BJ (cell line): ENCODE measurements around the gene SLC28A1. TPM values are rescaled to one million over a fixed set of nuclear protein-coding genes. Genes with fewer than 3 reads are reported as not detected.
"Not testable (repeated sequence)": the region's sequence is repeated elsewhere in the genome, so short reads cannot be mapped to it uniquely, and the experiment has no call there.

Experiments used
- CTCF ChIA-PET: fragments of 350-600 bp; formaldehyde crosslinking; extraction: SDS; loops from one replicate; lab custom pipeline; 2021; ENCODE audit warnings: antibody characterized with exemption, inconsistent platforms; lab: Yijun Ruan, JAX
- POLR2A ChIA-PET: fragments of 300-600 bp; sonication (Branson Sonifier 250); formaldehyde crosslinking; extraction: SDS; loops from one replicate; lab custom pipeline; 2021; ENCODE audit warnings: antibody characterized with exemption; lab: Charles Lee
- DNase-seq: peaks from one replicate; pipeline ENCODE4 v3.0.0-alpha.2; 2011; ENCODE audit warnings: low read depth
- H3K27me3 ChIP-seq: 2 replicates; pipeline ENCODE4 v1.6.0; 2011; ENCODE audit warnings: low read length; ENCODE audit not compliant: control insufficient read depth, insufficient read depth
- H3K36me3 ChIP-seq: 2 replicates; pipeline ENCODE4 v1.5.1; 2011; ENCODE audit warnings: low read length; ENCODE audit not compliant: control insufficient read depth, insufficient read depth
- H3K4me3 ChIP-seq: 2 replicates; pipeline ENCODE4 v1.5.1; 2011; ENCODE audit warnings: low read depth, mild to moderate bottlenecking, control low read depth, low read length
- polyA plus RNA-seq: library from polyadenylated mRNA; depleted of rRNA; stranded (reverse); fragments of >200 nt; gene quantifications from 2 replicates; pipeline ENCODE4 v1.2.3, GENCODE V29; 2011
- TF ChIP-seq, protein P1 (sequence below): IDR thresholded peaks from 2 replicates; pipeline ENCODE4 v1.5.1; 2011; ENCODE audit warnings: low read depth, mild to moderate bottlenecking, control low read depth, inconsistent platforms, low read length, moderate library complexity; ENCODE audit not compliant: insufficient read depth

Gene SLC28A1
- polyA plus RNA-seq, 1 experiment: 0.05 TPM

DNA sequence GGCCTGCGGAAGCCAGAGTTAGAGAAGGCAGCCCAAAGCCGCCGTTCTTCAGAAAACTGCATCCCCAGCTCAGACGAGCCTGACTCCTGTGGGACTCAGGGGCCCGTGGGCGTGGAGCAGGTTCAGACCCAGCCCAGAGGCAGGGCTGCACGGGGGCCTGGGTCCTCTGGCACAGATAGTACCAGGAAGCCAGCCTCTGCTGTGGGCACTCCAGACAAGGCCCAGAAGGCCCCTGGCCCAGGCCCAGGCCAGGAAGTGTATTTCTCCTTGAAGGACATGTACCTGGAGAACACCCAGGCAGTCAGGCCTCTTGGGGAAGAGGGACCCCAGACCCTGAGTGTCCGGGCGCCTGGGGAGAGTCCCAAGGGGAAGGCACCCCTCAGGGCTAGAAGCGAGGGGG is 44.2 kb upstream of the SLC28A1 start:
- ChIA-PET POLR2A (no interaction called here), CTCF (interaction anchor here (1.0 to 1.6 kb wide), 2 partner anchors 37 to 88 kb away, joined by 5 to 10 read pairs; no protein-coding TSS in a partner anchor)
- TF ChIP-seq, protein P1, sequence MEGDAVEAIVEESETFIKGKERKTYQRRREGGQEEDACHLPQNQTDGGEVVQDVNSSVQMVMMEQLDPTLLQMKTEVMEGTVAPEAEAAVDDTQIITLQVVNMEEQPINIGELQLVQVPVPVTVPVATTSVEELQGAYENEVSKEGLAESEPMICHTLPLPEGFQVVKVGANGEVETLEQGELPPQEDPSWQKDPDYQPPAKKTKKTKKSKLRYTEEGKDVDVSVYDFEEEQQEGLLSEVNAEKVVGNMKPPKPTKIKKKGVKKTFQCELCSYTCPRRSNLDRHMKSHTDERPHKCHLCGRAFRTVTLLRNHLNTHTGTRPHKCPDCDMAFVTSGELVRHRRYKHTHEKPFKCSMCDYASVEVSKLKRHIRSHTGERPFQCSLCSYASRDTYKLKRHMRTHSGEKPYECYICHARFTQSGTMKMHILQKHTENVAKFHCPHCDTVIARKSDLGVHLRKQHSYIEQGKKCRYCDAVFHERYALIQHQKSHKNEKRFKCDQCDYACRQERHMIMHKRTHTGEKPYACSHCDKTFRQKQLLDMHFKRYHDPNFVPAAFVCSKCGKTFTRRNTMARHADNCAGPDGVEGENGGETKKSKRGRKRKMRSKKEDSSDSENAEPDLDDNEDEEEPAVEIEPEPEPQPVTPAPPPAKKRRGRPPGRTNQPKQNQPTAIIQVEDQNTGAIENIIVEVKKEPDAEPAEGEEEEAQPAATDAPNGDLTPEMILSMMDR: no peak
- Histone ChIP-seq H3K36me3 (no peaks in the 10 kb centered on the region), H3K27me3 (peaks cover 4% of the 10 kb centered on the region; the same call in 1 of the 2 replicates), H3K4me3 (no peak overlapping the region)
- DNase-seq: no peak

DNA sequence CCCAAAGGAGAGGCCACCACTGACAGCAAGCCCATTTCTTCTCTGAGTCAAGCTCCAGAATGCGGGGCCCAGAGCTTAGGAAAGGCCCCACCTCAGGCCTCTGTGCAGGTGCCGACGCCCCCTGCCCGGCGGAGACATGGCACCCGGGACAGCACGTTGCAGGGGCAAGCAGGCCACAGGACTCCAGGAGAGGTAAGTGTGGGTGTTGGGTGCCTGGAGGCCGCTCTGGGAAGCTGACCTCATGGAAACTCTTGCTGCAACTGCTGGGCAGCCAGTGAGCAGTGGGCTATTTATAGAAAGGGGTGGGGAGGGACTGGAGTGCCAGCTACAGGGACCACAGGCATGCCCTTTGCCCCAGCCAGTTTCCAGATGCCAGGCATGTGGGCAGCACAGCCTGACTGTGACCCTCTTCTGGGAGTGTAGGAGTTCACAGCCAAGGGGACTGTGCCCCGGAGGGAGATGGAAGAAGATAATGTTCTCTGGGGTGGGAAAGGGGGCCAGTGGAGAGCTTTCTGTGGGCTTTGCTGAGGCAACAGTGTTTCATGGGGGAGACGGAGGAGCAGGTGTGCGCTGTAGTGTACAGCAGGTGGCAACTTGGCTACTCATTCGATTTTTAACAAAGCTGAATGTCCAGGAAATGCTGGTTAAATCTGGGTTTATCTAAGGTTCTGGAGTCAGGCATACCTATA is 43.6 kb upstream of the SLC28A1 start:
- peak; percentile 19 for DNase-seq
- TF ChIP-seq, protein P1: no peak
- Histone ChIP-seq H3K27me3 (peaks cover 4% of the 10 kb centered on the region; the same call in 1 of the 2 replicates), H3K36me3 (no peaks in the 10 kb centered on the region), H3K4me3 (no peak overlapping the region)
- POLR2A ChIA-PET: no interaction called here
- CTCF ChIA-PET: interaction anchor here (0.6 to 1.6 kb wide), 5 partner anchors 36 to 114 kb away, joined by 3 to 10 read pairs (median 4); no protein-coding TSS in a partner anchor

DNA sequence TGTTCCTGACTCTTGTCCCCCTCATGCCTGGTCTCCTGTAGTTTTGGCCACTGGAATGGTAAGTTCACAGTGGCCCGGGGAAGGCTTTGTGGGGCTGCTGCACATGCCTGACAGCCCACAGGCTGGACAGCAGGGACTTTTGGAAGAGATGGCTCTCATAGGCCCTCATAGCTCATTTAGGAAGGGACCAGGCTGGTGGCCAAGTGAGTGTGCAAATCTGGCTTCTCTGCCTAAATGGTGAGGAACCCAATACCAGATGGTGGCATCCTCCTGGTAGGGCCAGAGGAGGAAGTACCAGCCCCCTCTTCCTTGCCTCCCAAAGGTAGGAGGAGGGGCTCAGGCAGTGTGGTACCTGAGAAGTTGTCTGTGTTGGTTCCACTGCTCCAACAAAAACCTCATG is 41.7 kb upstream of the SLC28A1 start:
- TF ChIP-seq, protein P1: no peak
- CTCF ChIA-PET: interaction anchor here (0.5 to 1.6 kb wide), 3 partner anchors 11 to 221 kb away, joined by 3 to 4 read pairs (median 3); no protein-coding TSS in a partner anchor
- DNase-seq: no peak
- peaks cover 1% of the 10 kb centered on the region; the same call in 1 of the 2 replicates for H3K27me3 ChIP-seq
- H3K36me3 ChIP-seq: no peaks in the 10 kb centered on the region
- H3K4me3 ChIP-seq: no peak overlapping the region
- POLR2A ChIA-PET: no interaction called here

DNA sequence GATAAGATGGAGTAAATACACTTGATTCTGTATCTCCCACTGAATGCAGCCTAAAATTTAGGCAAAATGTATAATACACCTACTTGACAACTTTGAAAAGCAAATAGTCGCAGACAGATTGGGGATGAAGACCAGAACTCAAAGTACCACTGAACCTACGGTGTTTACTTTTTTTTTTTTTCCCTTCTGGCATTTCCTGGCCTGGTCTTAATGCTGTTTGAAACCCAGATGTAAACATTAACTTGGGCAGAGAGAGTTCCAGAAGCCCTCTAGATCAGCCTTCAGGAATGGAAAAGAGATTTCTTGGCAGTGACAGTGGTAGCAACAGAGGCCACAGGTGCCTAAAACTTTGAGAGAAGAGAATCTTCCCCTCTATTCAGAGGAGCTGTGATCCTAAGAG is 39.5 kb upstream of the SLC28A1 start:
- ChIA-PET POLR2A (no interaction called here), CTCF (interaction anchor here (0.6 to 2.8 kb wide), 15 partner anchors 9 to 1478 kb away, joined by 3 to 25 read pairs (median 3); no protein-coding TSS in a partner anchor)
- TF ChIP-seq, protein P1: no peak
- H3K4me3 ChIP-seq: no peak overlapping the region
- H3K27me3 ChIP-seq: peaks cover 1% of the 10 kb centered on the region; the same call in 1 of the 2 replicates
- DNase-seq: no peak
- H3K36me3 ChIP-seq: no peaks in the 10 kb centered on the region

DNA sequence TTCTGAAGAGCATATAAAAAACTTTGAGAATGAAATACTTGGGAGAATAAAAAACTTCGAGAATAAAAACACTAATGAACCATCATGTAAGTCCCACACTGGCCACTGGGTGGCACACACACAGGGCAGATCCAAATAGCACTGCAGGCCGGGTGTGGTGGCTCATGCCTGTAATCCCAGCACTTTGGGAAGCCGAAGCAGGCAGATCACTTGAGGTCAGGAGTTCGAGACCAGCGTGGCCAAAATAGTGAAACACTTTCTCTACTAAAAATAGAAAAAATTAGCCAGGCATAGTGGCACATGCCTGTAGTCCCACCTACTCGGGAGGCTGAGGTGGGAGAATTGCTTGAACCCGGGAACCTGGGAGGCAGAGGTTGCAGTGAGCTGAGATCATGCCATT is 38.8 kb upstream of the SLC28A1 start:
- TF ChIP-seq, protein P1: peak; percentile 66
- H3K27me3 ChIP-seq, H3K4me3 ChIP-seq, DNase-seq, POLR2A ChIA-PET, H3K36me3 ChIP-seq: not testable (repeated sequence)
- CTCF ChIA-PET: interaction anchor here (0.6 to 2.8 kb wide), 14 partner anchors 9 to 292 kb away, joined by 3 to 25 read pairs (median 3); no protein-coding TSS in a partner anchor
